ENCODE measurements around the gene HDAC8. TPM values are rescaled to one million over a fixed set of nuclear protein-coding genes. Genes with fewer than 3 reads are reported as not detected.

Gene HDAC8
- total RNA-seq, 1 experiment from 2014 or later = 27.0 TPM

DNA sequence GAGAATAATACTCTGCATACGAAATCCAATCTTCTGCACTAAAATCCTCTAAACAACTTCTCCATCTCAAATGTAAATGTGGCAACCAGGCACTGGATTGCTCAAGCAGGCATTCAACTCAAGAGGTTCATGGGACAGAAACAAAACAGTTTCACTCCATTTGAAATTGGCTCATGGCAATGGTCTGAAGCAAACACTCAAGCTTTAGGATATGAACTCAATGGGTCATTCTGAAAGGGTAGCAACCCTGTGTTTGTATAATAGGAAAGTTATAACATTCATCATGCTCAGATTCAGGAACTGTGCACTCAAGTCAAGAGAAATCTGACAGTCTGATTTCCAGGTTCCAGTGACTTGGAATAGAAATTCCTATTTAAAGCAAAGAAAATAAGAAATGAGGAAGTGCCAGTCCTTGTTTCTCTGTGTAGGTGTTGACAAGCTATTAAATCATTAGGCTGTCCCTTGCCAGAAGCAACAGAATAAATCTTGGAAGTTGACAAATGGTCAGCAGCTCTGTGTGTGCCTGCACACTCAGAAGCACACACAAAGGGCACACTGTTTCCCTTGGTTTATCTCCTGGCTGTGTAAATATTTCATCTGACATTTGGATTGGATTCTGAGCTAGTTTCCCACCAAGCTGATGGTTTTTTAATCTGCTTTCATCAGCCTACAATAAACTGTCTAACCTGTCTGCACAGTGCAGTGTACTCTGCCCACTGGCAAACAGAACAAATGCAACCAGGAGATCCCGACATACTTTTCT, 191.0 kb downstream of the HDAC8 start:
- DNase-seq (ENCODE audit: low read depth) = no peak

DNA sequence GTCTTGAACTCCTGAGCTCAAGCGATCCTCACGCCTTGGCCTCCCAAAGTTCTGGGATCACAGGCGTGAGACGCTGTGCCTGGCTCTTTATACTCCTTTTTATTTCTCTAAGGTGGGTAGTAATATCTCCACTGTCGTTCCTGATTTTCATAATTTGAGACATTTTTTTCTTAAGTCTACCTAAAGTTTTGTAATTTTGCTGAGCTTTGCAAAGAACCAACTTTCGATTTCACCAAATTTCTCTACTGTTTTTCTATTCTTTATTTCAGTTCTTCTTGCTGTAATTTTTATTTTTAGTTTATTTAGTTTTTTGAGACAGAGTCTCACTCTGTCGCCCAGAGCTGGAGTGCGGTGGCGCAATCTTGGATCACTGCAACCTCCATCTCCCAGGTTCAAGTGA, 196.5 kb downstream of the HDAC8 start:
- no peak for DNase-seq (ENCODE audit: low read depth)

DNA sequence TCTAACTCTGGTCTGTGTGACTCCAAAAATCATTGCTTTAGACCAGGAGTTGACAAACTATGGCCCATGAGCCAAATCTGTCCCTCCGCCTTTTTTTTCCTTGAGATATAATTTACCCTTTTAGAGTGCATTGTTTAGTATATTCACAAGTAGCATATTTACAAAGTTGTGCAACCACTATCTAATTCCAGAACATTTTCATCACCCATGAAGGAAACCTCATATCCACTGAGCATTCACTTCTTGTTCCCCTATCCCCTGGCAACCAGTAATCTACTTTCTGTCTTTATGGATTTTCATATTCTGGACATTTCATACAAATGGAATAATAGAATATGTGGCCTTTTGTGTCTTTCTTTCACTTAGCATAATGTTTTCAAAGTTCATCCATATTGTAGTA, 199.5 kb downstream of the HDAC8 start:
- DNase-seq (ENCODE audit: low read depth) = no peak

DNA sequence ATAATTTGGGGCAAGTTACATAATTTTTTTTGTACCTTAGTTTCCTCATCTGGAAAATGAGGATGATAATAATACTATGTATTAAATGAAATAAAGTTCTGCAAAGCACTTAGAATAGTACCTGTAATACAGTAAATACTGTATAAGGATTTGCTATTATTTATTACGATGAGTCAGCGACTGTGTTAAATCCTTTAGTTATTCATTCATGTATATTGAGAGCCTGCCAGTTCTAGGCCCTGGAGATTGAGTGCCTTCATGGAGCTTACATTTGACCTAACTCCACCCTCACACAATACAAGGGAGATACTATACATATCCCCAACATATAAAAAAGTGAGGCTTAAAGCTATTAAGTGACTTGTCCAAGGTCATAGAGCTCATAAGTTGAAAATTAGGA, 199.9 kb downstream of the HDAC8 start:
- no peak for DNase-seq (ENCODE audit: low read depth)

DNA sequence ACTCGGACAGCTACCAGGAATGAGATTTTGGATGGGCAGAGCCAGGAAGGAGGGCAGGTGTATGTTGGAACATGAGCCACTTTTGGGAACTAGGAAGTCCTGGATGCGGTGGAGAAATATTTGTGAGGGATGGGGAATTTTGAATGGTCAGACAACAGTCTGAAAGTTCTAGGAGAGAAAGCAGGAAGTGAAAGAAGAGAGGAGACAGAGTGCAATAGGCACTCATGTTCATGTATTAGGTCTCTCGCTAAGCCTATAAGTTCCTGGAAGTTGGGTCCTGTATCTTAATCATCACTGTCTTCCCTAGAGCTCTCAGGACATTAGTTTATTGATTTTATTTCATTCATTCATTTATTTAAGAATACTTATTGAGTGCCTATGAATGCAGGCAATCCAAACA, 201.2 kb downstream of the HDAC8 start:
- no peak for DNase-seq (ENCODE audit: low read depth)

DNA sequence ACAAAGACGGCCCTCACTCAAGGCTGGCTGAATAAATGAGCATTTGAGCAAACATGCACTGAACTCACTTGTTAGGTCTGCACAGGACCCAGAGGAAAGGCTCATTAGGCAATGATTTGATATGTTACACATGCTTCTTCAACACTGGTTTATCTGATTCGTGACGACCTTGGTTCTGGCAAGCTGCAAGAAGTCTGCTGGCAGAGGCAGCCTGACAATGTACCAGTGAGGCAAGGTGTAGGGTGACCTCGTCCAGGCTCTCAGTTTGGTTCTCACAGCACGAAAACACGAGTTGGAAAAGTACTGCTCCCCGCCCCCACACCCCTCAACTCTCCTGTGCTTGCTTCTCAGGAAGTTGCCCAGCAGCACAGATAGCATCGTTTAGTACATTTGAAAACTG, 203.8 kb downstream of the HDAC8 start:
- DNase-seq (ENCODE audit: low read depth) = no peak

DNA sequence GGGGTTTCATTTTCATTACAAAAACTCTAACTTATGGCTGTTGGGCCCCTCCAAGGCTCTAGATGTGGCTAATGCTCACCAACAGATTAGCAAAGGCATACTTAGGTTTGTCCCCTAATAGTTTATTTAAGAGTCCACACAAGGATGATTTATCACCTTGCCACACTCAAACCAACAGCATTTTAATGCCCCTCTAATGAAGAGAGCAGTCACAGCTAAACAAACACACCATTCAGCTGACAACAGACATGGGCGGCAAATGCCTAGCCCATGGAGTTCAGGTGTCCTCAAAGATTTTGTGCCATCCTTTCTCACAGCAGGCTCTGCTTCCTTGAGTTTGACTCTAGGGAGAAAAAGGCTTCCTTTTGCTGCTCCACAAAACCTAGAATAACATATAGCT, 205.1 kb downstream of the HDAC8 start:
- DNase-seq (ENCODE audit: low read depth) = no peak

DNA sequence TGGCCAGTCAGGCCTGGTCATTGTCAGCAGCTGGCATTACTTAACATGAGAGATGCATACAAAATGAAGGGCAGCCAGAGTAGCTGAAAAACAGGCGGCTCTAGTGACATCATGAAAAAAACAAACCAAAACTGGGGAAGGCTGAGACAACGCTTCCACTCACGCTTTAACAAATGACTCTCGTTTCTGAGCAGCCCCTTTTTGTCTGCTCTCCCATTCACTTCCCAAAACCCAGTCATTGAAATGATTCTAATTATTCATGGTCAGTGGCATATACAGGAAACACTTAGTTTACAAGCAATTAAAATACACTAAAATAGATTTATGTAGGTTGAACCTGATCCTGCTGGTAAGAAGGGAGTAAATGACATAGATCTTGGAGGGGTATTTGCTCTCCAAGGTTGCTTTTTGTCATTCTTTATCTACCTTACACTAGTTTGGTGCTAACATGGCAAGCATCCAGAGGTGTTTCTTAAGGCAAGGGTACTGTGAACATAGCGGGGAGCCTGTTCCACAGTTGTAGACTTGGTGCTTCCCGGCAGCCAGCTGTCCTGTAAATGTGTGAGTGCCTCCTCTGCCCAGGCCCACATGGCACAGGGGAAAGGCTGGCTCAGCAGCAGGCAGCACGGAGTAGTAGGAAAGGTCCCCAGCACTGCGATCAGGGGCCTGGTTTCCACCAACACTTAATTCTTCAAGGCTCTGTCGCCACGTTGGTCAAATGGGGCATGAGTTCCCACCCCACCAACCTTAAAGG, 205.8 kb downstream of the HDAC8 start:
- no peak for DNase-seq (ENCODE audit: low read depth)

DNA sequence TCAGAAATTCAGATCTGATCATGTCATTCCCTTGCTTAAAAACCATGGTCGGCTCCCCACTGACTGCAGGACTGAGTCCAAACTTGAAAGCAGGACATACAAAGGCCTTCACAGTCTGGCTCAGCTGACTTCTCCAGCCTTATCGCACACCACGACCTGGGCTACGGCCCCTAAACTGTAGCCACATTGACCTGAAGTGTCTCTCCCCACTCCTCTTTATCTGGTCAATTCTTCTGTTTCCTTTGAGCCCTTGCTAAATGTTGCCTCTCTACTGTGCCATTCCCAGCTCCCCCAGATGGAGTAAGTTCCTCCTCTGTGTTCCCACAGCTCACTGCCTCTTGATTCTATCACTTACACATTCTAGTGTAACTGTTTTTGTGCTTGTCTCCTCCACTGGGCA, 206.5 kb downstream of the HDAC8 start:
- DNase-seq (ENCODE audit: low read depth) = no peak

DNA sequence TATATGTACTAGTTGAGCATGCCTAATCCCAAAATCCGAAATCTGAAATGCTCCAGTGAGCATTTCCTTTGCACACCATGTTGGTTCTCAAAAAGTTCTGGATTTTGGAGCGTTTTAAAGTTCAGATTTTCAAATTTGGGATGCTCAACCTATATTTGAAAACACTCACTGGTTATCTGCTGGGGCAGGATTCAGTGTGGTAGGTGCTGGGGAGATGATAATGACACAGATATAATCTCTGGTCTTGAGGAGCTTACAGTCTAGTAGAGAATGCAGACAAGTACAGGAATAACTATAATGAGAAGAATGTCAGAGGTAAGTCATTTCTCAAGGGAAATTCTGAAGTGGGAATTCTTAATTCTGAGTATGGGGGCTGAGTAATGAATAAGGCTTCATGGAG, 207.5 kb downstream of the HDAC8 start:
- no peak for DNase-seq (ENCODE audit: low read depth)

DNA sequence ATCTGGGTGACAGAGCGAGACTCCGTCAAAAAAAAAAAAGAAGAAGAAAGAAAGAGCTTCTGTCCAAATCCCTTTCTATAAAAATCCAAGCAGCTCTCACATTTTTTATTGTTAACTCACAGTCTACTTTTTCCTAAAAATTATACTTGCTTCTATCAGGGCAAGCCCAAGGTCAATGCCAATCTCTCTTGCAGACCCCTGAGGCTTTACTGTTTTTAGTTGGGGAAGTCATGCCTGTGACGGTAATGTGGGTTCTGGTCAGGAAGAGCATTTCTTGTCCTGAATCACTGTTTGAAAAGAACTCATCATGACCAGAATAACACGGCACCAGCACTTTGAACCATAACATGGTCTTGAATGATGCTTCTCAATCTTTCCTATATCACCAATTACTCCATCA, 212.3 kb downstream of the HDAC8 start:
- no peak for DNase-seq (ENCODE audit: low read depth)

DNA sequence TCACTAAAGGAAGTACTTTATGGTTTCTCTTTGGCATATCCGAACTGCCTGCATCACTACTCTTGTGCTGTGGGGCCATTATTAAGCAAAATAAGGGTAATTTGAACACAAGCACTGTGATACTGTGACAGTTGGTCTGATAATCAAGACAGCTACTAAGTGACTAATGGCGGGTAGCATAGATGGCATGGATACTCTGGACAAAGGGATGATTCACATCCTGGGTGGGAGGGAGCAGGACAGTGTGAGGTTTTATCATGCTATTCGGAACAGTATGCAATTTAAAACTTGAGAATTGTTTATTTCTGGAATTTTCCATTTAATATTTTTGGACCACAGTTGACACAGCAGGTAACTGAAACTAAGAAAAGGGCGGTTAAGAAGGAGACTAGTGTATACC, 214.3 kb downstream of the HDAC8 start:
- peak; percentile 55 for DNase-seq (ENCODE audit: low read depth)

DNA sequence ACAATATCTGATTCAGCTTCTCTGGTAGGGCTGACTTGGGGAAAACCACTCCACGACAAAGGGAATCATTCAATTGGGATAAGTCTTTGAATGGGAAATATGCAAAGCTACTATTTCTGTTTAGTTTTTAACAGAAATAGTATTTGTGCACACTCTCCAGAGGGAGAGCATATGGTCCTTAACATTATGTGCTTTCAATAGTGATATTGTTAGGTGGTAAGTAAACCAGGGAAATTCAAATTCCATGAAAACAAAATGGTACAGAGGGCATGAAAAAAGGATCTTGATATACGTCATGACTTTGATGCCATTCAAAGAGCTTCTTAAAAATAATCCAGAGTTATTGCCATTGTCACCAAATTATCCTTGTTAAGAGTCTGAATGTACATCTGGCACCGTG, 219.9 kb downstream of the HDAC8 start:
- no peak for DNase-seq (ENCODE audit: low read depth)

DNA sequence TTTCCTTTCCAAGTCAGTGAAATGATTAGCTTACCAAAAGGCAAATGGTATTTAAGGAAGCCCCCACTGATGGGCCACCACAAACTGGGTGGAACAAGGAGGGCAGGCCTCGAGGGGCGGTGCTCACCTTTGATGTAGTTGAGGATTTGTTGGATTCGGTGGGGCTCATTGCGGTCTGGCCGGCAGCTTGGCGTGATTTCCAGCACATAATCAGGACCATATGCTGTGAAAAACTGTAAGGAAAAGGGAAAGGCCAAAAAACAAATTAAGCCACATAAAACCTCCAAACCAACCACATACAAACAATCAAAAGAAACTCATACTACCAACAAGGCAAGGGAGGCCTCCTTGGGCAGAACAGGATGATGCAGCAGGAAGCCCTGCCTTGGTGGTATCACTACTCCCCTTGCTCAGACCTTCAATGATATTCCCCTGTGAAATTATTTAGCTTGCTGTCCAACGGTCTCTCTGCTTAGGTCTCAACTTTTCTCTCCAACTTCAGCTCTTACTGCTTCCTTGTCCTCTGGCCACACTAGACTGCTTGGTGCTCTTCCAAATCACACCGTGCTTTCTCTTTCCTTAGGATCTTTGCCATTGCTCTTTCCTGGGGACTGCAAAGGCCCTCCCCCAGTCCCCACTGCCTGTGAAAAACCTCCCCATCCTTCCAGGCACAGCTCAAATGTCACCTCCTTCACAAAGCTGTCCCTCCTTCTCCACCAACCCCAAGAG, 220.9 kb downstream of the HDAC8 start:
- DNase-seq (ENCODE audit: low read depth) = no peak

DNA sequence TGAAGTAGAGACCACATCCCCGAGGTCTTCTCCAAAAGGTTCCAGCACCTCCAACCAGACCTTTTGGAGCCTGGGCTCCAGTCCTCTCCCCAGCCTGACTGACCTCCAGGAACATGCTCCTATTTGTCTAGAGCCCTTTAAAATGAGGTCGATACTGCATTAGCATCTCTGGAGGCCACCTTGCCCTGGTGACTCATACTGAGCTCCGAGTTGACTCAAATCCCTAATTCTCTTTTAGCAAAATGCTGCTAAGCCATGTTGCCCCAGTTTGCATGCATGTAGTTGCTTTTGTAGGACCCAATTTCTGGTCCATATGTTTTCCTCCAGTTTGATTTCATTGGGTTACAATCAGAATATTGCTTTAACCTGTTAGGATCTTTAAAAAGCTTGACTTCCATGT, 223.5 kb downstream of the HDAC8 start:
- no peak for DNase-seq (ENCODE audit: low read depth)

DNA sequence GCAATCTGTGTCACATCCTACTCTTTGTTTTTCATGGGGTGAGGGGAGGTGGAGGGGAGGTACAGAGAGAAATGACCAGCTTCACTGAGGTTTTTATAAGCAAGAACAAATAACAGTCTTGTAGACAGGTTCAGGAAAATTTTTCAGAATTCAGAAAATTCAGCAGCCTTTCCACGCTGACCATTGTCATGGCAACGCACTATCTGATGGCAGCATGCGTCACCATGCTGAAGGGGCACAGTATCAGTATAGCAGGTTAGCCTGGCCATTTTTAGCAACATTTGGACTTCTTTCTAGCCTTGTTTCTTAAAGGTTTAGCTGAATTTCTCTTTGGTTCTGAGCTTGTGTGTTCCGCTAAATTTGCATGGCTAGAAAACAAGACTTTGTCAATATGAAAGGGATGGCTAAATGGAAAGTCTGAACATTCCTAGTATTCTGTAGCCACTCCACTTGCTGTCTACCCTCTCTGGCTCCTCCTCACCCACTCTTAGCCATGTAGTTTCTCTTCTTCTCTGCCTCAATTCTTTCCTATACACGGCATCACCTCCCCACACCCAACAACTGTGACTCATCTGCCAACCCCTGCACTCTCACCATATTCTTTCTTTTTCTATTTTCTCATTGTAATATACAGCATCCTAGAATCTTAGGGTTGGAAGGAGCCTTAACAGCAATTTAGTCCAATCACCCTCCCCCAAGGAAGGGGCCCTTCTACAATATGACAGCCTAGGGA, 224.2 kb downstream of the HDAC8 start:
- DNase-seq (ENCODE audit: low read depth) = no peak

DNA sequence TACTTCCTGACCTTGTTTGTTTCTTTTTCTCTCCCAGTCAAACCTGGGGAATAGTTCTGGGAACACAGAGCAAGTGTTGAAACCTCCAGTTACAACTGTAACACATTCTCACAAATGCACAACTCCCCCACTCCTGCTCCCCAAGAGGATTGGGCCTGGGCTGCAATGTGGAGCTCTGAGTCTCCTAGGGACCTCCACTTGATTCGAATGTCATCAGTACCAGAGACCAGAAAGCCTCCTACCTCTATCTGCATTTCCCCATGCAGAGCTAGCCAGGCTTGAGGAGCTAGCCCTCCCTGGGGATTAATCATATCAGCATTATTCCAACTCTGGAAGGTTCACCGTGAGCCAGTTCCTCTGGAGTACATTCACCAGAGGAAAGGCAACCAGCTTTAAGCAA, 225.3 kb downstream of the HDAC8 start:
- DNase-seq (ENCODE audit: low read depth) = no peak

DNA sequence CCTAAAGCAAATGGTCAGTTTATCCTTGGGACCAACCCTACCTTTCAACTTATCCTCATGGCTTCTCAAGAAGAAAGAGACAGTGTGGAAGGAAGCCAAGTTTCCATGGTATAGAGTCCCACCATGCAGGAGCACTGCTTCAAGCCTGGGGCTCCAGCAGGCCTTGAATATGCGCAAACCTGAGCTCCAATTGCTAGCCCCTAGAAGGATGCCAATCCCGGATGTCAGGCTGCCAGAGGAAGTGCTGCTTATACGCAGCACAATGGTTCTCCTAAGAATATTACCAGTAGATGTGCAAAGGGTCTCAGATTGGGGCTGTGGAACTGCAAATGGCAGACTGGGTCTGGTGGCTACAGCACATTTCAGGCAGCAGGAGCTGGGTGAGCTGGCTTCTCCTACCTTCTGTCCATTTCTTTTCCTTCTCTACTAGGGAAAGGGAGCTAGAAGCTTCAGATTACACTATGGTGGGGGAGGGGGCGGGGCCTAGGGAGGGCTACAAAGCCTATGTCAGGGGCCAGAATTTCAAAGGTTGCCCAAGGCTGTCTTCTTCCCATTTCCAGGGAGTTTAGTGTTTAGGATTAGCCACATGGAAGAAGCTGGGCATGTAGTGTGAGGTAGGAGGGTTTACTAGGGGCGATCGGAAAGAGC, 226.2 kb downstream of the HDAC8 start:
- no peak for DNase-seq (ENCODE audit: low read depth)

DNA sequence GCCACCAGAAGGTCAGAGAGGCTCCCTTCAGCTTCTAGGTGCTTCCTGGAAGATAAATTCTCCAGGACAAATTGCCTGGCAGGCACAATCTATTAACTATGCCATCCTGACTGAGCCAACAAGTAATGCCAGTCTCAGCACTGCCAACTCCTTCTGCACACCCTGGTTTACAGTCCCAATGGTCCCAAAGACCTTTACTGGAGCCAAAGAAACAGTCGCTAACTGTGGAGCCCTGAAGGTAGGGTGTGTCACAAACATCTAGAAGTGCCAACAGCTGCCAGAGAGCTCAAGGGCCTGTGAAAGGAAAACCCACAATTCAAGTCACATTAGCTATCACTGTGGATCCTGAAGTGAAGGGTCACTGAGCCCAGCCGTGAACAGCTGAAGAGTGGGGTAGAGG, 232.0 kb downstream of the HDAC8 start:
- no peak for DNase-seq (ENCODE audit: low read depth)

DNA sequence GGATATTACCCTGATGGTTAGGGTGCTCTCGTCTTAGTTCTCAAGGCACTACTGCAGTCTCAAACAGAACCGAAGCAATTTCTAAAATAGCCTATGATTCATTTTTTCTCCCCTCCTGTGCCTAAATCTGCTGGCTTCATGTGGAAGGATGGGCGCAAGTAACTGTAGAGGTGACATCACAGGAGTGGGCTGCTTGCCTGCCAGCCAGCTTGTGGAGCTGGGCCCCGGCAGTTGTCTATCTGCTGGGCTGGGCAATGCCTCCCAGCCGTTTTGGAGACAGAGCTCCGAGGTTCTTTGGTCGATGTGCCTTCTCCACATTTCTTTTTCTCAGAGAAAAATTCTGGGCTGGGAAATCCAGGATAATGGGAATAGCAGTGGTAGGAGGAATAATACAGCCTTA, 232.6 kb downstream of the HDAC8 start:
- no peak for DNase-seq (ENCODE audit: low read depth)

DNA sequence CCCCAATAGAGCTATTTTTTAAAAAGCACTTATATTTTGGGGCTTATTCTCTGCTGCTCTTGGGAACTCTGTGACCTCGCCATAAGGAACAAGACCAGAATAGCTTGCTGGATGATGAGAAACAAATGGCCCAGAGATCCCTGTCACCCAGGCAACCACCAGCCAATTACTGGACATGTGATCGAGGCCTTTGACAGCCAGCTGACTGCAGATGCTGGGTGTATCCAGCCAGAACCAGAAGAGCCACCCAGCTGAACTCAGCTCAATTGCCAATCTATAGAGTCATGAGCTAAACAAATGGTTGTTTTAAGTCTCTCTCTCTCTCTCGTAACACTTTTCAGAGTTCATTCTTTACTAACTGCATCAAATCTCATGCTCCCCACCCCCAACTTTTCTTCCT, 242.5 kb downstream of the HDAC8 start:
- DNase-seq (ENCODE audit: low read depth) = no peak
